GM12878 (cell line): ENCODE data around the gene DGKB. TPM values are rescaled to one million over a fixed set of nuclear protein-coding genes. Genes with fewer than 3 reads are reported as not detected.

ENCODE experiments used
- ATAC-seq: fragments of 200-7000 bp; cut with Tn5 transposase; 3 replicates; pipeline ENCODE4 v1.9.1; 2020; ENCODE audit warnings: mild to moderate bottlenecking, moderate library complexity
- BruUV-seq: library from RNA; stranded (reverse); fragments of 400-500 nt; replicated peaks from 2 replicates; lab custom pipeline; 2021; lab: Mats Ljungman, UMichigan
- CTCF ChIA-PET: fragments of 300-600 bp; sonication (Branson Sonifier 250); formaldehyde crosslinking; extraction: SDS; loops from one replicate; lab custom pipeline; 2021; ENCODE audit warnings: inconsistent platforms; lab: Yijun Ruan, JAX
- POLR2A ChIA-PET: fragments of 350-600 bp; formaldehyde crosslinking; extraction: SDS; loops from one replicate; lab custom pipeline; 2021; ENCODE audit warnings: inconsistent platforms; lab: Charles Lee
- RAD21 ChIA-PET: fragments of 300-600 bp; sonication (Branson Sonifier 250); formaldehyde crosslinking; loops from one replicate; lab custom pipeline; 2023; ENCODE audit warnings: antibody characterized with exemption; ENCODE audit not compliant: unreplicated experiment; lab: Charles Lee
- SMC1A ChIA-PET: fragments of 300-600 bp; sonication (Branson Sonifier 250); formaldehyde crosslinking; loops from one replicate; lab custom pipeline; 2023; ENCODE audit not compliant: unreplicated experiment, uncharacterized antibody; lab: Charles Lee
- DNase-seq: peaks from one replicate; pipeline ENCODE4 v3.0.0-alpha.2; 2011; ENCODE audit warnings: low read depth, low spot score
- FAIRE-seq: peaks from 3 replicates; lab custom pipeline; 2011; peaks lifted over from hg19 to GRCh38; lab: Jason Lieb, UNC
- H2AFZ ChIP-seq: 2 replicates; pipeline ENCODE4 v1.6.0; 2011; ENCODE audit warnings: low read depth, low read length, control low read depth; ENCODE audit not compliant: control insufficient read depth
- H3K27ac ChIP-seq: 2 replicates; pipeline ENCODE4 v1.5.1; 2011; ENCODE audit warnings: control low read depth; ENCODE audit not compliant: control insufficient read depth, insufficient read depth
- H3K27me3 ChIP-seq, 2 experiments: replicated peaks in 1 of 2; 2 replicates each; pipeline versions ENCODE4 v1.6.0 to v1.6.1; 2011; ENCODE audit warnings: low read length in 1 of 2; ENCODE audit not compliant: control insufficient read depth in 2 of 2, insufficient read depth in 2 of 2
- H3K36me3 ChIP-seq, 2 experiments: 2 replicates each; pipeline ENCODE4 v1.5.1; 2011; ENCODE audit warnings: low read length in 1 of 2; ENCODE audit not compliant: control insufficient read depth in 2 of 2, insufficient read depth in 2 of 2
- H3K4me1 ChIP-seq: 2 replicates; pipeline ENCODE4 v1.6.1; 2011; ENCODE audit warnings: mild to moderate bottlenecking, low read length, moderate library complexity, mixed read lengths; ENCODE audit not compliant: control insufficient read depth, insufficient read depth
- H3K4me2 ChIP-seq: 2 replicates; pipeline ENCODE4 v1.6.0; 2011; ENCODE audit warnings: control low read depth; ENCODE audit not compliant: control insufficient read depth, insufficient read depth
- H3K4me3 ChIP-seq: fragments of 200-600 bp; sonication (generic); 2 replicates; pipeline ENCODE4 v1.5.1; 2016
- H3K79me2 ChIP-seq: 2 replicates; pipeline ENCODE4 v1.6.0; 2011; ENCODE audit warnings: low read length; ENCODE audit not compliant: control insufficient read depth, insufficient read depth
- H3K9ac ChIP-seq: 2 replicates; pipeline ENCODE4 v1.8.0; 2011; ENCODE audit warnings: low read length, control low read depth, mixed read lengths; ENCODE audit not compliant: control insufficient read depth, insufficient read depth
- H3K9me3 ChIP-seq: replicated peaks from 3 replicates; pipeline ENCODE4 v1.5.1; 2011; ENCODE audit warnings: mild to moderate bottlenecking, low read length; ENCODE audit not compliant: control insufficient read depth, insufficient read depth
- H4K20me1 ChIP-seq: 2 replicates; pipeline ENCODE4 v1.6.0; 2011; ENCODE audit not compliant: control insufficient read depth, insufficient read depth
- EP300 ChIP-seq, 2 experiments: fragments of 150-350 bp in 1 of 2; IDR thresholded peaks; 2 replicates each; pipeline ENCODE4 v1.6.1; 2011 to 2012; ENCODE audit warnings: low read depth in 2 of 2, low read length in 2 of 2, borderline replicate concordance in 1 of 2, improper control_type of control experiment in 1 of 2, inconsistent platforms in 1 of 2; ENCODE audit not compliant: control insufficient read depth in 1 of 2
- ETV6 ChIP-seq, 2 experiments: fragments of 450-650 bp in 1 of 2; IDR thresholded peaks in 1 of 2; conservative IDR thresholded peaks in 1 of 2; 2 replicates each; pipeline ENCODE4 v1.6.1; 2014; ENCODE audit warnings: antibody characterized with exemption in 1 of 2, borderline replicate concordance in 1 of 2, low read depth in 1 of 2, mild to moderate bottlenecking in 1 of 2, moderate library complexity in 1 of 2
- HDAC6 ChIP-seq: fragments of 200-600 bp; sonication (generic); IDR thresholded peaks from one replicate; pipeline ENCODE4 v1.8.0; 2017; ENCODE audit warnings: antibody characterized with exemption; ENCODE audit not compliant: unreplicated experiment
- MEF2B ChIP-seq: fragments of 450-650 bp; IDR thresholded peaks from 2 replicates; pipeline ENCODE4 v1.6.1; 2018; ENCODE audit warnings: mild to moderate bottlenecking, moderate library complexity; ENCODE audit not compliant: partially characterized antibody, poor library complexity, severe bottlenecking
- PAX5 ChIP-seq: IDR thresholded peaks from 2 replicates; pipeline ENCODE4 v1.6.1; 2011; ENCODE audit warnings: low read depth, low read length, borderline replicate concordance
- PAX8 ChIP-seq: fragments of 450-650 bp; IDR thresholded peaks from 2 replicates; pipeline ENCODE4 v1.6.1; 2017; ENCODE audit warnings: mild to moderate bottlenecking, moderate library complexity
- YY1 ChIP-seq: IDR thresholded peaks from 2 replicates; pipeline ENCODE4 v1.6.1; 2011; ENCODE audit warnings: low read depth, mild to moderate bottlenecking, low read length
- ZZZ3 ChIP-seq: IDR thresholded peaks from 2 replicates; pipeline ENCODE4 v1.6.1; 2011; ENCODE audit warnings: low read depth; ENCODE audit not compliant: control insufficient read depth, insufficient read length
- WGBS: methylation state at CpG from one replicate; pipeline ENCODE4 v1.1.6; 2016; ENCODE audit warnings: low lambda C conversion rate; ENCODE audit not compliant: insufficient replicate concordance, insufficient coverage; ENCODE audit errors: missing lambda C conversion rate; 5-methylcytosine and 5-hydroxymethylcytosine counted together
- in situ Hi-C: fragments of 300-500 bp; cut with MboI; formaldehyde crosslinking; loops from 9 replicates; pipeline ENCODE4 v1.14.3; 2018; ENCODE audit warnings: mixed read lengths
- intact Hi-C: fragments of 100-400 bp; cut with micrococcal nuclease; formaldehyde crosslinking; loops from one replicate; pipeline ENCODE4 v1.14.2; 2022; ENCODE audit not compliant: unreplicated experiment
- polyA plus RNA-seq, 11 experiments: library from polyadenylated mRNA; depleted of rRNA in 4 of 11; unstranded in 6 of 11; stranded (reverse) in 5 of 11; fragments of >200 nt; fragmentation: Nextera tagmentation in 4 of 11; fragmentation: Illumina TruSeq in 1 of 11; extraction: Ambion mirVana in 4 of 11; extraction: Trizol in 1 of 11; gene quantifications; 1 replicate in 1 of 11; 2 replicates in 10 of 11; pipeline versions ENCODE4 v1.2.1 to v1.2.3, GENCODE V29; 2011 to 2016; ENCODE audit warnings: inconsistent platforms in 2 of 11, missing spikeins in 2 of 11, low read depth in 1 of 11
- total RNA-seq, 4 experiments: library from RNA; depleted of rRNA in 3 of 4; stranded (reverse); fragments of >200 nt in 3 of 4; fragmentation: Illumina TruSeq in 1 of 4; extraction: Trizol in 1 of 4; gene quantifications; 2 replicates each; pipeline versions ENCODE4 v1.2.1 to v1.2.3, GENCODE V29; 2013 to 2021
- TF ChIP-seq, protein P1 (sequence below): fragments of 450-650 bp; IDR thresholded peaks from 2 replicates; pipeline ENCODE4 v1.6.1; 2016; ENCODE audit warnings: mild to moderate bottlenecking
- TF ChIP-seq, protein P2 (sequence below): IDR thresholded peaks from 2 replicates; pipeline ENCODE4 v1.6.1; 2012; ENCODE audit warnings: low read depth, low read length, improper control_type of control experiment

DGKB gene
- total and polyA plus RNA-seq, 10 of the 15 experiments (the other 5 are each of a cell fraction or from before 2014, with no cell fraction given) = 0.02 to 0.10 (median 0.04) TPM; not detected in 6

DNA sequence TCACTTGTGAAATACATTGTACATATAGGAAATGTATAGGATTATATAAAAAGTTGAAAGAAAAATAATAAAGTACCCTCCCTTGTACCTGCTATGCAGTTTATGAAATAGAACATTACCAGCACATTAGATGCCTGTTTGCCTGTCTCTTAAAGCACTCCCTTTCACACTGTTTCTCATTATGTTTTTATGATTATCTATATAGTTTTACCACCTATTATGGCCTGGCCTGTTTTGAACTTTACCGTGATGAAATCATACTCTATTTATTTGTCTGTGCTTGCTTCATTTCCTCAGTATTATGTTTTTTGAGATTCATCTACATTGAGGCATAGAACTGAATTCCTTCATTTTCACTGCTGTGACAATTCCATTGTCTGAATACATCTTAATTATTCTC, 41.1 kb downstream of the DGKB start:
- CTCF ChIA-PET = no interaction called here
- WGBS = 50% methylated on average over 1 of the region's 1 CpG
- no peak overlapping the region for H2AFZ ChIP-seq
- ATAC-seq (no peak), FAIRE-seq (no peak), DNase-seq (no peak)
- RAD21 ChIA-PET = no interaction called here
- no peak overlapping the region for H3K4me3 ChIP-seq
- POLR2A ChIA-PET = no interaction called here
- H3K36me3 ChIP-seq = no peaks in the 10 kb centered on the region
- no TSS peak for BruUV-seq
- intact Hi-C loops = no loop called here
- H3K4me2 ChIP-seq = no peak overlapping the region
- no peaks in the 10 kb centered on the region for H3K4me1 ChIP-seq
- H4K20me1 ChIP-seq = no peaks in the 10 kb centered on the region
- SMC1A ChIA-PET = no interaction called here
- no peaks in the 10 kb centered on the region for H3K9me3 ChIP-seq
- in situ Hi-C loops = no loop called here
- H3K27ac ChIP-seq = no peak overlapping the region
- H3K27me3 ChIP-seq = no peaks in the 10 kb centered on the region
- no peaks in the 10 kb centered on the region for H3K79me2 ChIP-seq
- no peak for TF ChIP-seq EP300 (IDR thresholded peaks at IDR 0.05; ENCODE audit: borderline replicate concordance in 1 of 2, control insufficient read depth in 1 of 2, low read depth in 2 of 2, low read length in 2 of 2)
- no peak for TF ChIP-seq PAX5
- no peak for TF ChIP-seq MEF2B
- no peak for TF ChIP-seq YY1
- no peak for TF ChIP-seq ETV6 (conservative IDR thresholded peaks at IDR 0.05 in 1 of 2, IDR thresholded peaks at IDR 0.05 in 1 of 2; ENCODE audit: borderline replicate concordance in 1 of 2, low read depth in 1 of 2)
- TF ChIP-seq HDAC6 = no peak
- TF ChIP-seq, protein P1, sequence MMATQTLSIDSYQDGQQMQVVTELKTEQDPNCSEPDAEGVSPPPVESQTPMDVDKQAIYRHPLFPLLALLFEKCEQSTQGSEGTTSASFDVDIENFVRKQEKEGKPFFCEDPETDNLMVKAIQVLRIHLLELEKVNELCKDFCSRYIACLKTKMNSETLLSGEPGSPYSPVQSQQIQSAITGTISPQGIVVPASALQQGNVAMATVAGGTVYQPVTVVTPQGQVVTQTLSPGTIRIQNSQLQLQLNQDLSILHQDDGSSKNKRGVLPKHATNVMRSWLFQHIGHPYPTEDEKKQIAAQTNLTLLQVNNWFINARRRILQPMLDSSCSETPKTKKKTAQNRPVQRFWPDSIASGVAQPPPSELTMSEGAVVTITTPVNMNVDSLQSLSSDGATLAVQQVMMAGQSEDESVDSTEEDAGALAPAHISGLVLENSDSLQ = no peak
- TF ChIP-seq, protein P2, sequence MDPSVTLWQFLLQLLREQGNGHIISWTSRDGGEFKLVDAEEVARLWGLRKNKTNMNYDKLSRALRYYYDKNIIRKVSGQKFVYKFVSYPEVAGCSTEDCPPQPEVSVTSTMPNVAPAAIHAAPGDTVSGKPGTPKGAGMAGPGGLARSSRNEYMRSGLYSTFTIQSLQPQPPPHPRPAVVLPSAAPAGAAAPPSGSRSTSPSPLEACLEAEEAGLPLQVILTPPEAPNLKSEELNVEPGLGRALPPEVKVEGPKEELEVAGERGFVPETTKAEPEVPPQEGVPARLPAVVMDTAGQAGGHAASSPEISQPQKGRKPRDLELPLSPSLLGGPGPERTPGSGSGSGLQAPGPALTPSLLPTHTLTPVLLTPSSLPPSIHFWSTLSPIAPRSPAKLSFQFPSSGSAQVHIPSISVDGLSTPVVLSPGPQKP = no peak
- no peak for TF ChIP-seq ZZZ3
- TF ChIP-seq PAX8 = no peak
- H3K9ac ChIP-seq = no peak overlapping the region
